SK-N-SH treated with all-trans-retinoic acid at 6 μM for 48 hours (cell line): Measurements from ENCODE around the gene SBF2.
A peak's percentile ranks its signal among the peaks of the same experiment; 100 is the strongest.

ENCODE experiments used
- ATAC-seq: fragments of 200-7000 bp; cut with Tn5 transposase; 3 replicates; pipeline ENCODE4 v1.9.1; 2020; ENCODE audit warnings: mild to moderate bottlenecking, moderate library complexity
- BACH2 ChIP-seq: fragments of 250-450 bp; sonication (Bioruptor Pico); IDR thresholded peaks from 2 replicates; pipeline ENCODE4 v1.9.0; 2021; ENCODE audit warnings: mild to moderate bottlenecking, borderline replicate concordance
- CSDC2 ChIP-seq: fragments of 250-450 bp; sonication (Bioruptor Pico); IDR thresholded peaks from 2 replicates; pipeline ENCODE4 v1.5.0; 2020; ENCODE audit warnings: mild to moderate bottlenecking, moderate library complexity
- ESRRG ChIP-seq: fragments of 250-450 bp; sonication (Bioruptor Pico); IDR thresholded peaks from 2 replicates; pipeline ENCODE4 v1.6.1; 2021; ENCODE audit warnings: mild to moderate bottlenecking
- PPARA ChIP-seq: fragments of 250-450 bp; sonication (Bioruptor Pico); IDR thresholded peaks from 2 replicates; pipeline ENCODE4 v1.5.0; 2020; ENCODE audit warnings: mild to moderate bottlenecking, borderline replicate concordance
- RARB ChIP-seq: fragments of 250-450 bp; sonication (Bioruptor Pico); IDR thresholded peaks from 2 replicates; pipeline ENCODE4 v1.8.0; 2021; ENCODE audit warnings: mild to moderate bottlenecking, moderate library complexity
- SNAI2 ChIP-seq: fragments of 250-450 bp; sonication (Bioruptor Pico); IDR thresholded peaks from 2 replicates; pipeline ENCODE4 v1.5.0; 2020; ENCODE audit warnings: mild to moderate bottlenecking, moderate library complexity
- TOX ChIP-seq: fragments of 250-450 bp; sonication (Bioruptor Pico); IDR thresholded peaks from 2 replicates; pipeline ENCODE4 v1.8.0; 2021; ENCODE audit warnings: mild to moderate bottlenecking, moderate library complexity, borderline replicate concordance
- ZFP3 ChIP-seq: fragments of 250-450 bp; sonication (Bioruptor Pico); IDR thresholded peaks from 2 replicates; pipeline ENCODE4 v1.5.0; 2020; ENCODE audit warnings: mild to moderate bottlenecking, moderate library complexity
- ZFP30 ChIP-seq: fragments of 450-650 bp; formaldehyde crosslinking; IDR thresholded peaks from 2 replicates; pipeline ENCODE4 v1.5.0; 2022; ENCODE audit warnings: mild to moderate bottlenecking, moderate library complexity
- ZNF565 ChIP-seq: fragments of 450-650 bp; formaldehyde crosslinking; conservative IDR thresholded peaks from 2 replicates; pipeline ENCODE4 v1.5.0; 2020; ENCODE audit warnings: low read depth, mild to moderate bottlenecking, moderate library complexity
- ZNF70 ChIP-seq: fragments of 450-650 bp; formaldehyde crosslinking; IDR thresholded peaks from 2 replicates; pipeline ENCODE4 v1.5.0; 2020; ENCODE audit warnings: mild to moderate bottlenecking, moderate library complexity
- ZNF8 ChIP-seq: fragments of 450-650 bp; formaldehyde crosslinking; IDR thresholded peaks from 2 replicates; pipeline ENCODE4 v1.5.0; 2020; ENCODE audit warnings: mild to moderate bottlenecking, moderate library complexity
- TF ChIP-seq, protein P1 (sequence below): fragments of 250-450 bp; sonication (Bioruptor Pico); IDR thresholded peaks from 2 replicates; pipeline ENCODE4 v1.8.0; 2021; ENCODE audit warnings: low read depth, mild to moderate bottlenecking, moderate library complexity, borderline replicate concordance
- TF ChIP-seq, protein P2 (sequence below): fragments of 250-450 bp; sonication (Bioruptor Pico); IDR thresholded peaks from 2 replicates; pipeline ENCODE4 v1.5.0; 2020; ENCODE audit warnings: mild to moderate bottlenecking, moderate library complexity
- TF ChIP-seq, protein P3 (sequence below): fragments of 250-450 bp; sonication (Bioruptor Pico); IDR thresholded peaks from 2 replicates; pipeline ENCODE4 v1.5.1; 2020; ENCODE audit warnings: low read depth, mild to moderate bottlenecking, moderate library complexity
- TF ChIP-seq, protein P4 (sequence below): fragments of 250-450 bp; sonication (Bioruptor Pico); IDR thresholded peaks from 2 replicates; pipeline ENCODE4 v1.8.0; 2020; ENCODE audit warnings: mild to moderate bottlenecking, moderate library complexity, borderline replicate concordance
- TF ChIP-seq, protein P5 (sequence below): fragments of 250-450 bp; sonication (Bioruptor Pico); IDR thresholded peaks from 2 replicates; pipeline ENCODE4 v1.5.1; 2021; ENCODE audit warnings: mild to moderate bottlenecking, moderate library complexity

The SBF2 gene

DNA sequence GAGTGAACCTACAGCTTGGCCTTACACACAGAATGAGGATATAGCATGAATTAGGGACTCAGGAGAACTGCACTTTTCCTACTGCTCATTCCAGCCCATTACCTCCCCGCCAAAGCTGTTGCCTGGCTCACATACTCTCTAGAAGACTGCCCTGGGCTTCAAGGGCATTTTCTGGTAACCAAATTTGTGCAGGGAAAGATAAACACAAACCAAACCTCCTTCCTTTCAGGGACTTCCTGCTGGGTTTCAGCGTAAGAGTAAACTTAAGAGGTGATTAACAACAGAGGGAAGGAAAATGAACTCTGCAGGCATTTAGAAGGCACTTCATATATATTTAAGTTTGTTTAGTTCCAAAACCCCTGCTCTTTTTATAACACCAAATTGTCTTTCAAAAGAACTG, 435.2 kb downstream of the SBF2 start:
- peak; percentile 19; the same call in 2 of the 3 replicates for ATAC-seq
- TF ChIP-seq, protein P1, sequence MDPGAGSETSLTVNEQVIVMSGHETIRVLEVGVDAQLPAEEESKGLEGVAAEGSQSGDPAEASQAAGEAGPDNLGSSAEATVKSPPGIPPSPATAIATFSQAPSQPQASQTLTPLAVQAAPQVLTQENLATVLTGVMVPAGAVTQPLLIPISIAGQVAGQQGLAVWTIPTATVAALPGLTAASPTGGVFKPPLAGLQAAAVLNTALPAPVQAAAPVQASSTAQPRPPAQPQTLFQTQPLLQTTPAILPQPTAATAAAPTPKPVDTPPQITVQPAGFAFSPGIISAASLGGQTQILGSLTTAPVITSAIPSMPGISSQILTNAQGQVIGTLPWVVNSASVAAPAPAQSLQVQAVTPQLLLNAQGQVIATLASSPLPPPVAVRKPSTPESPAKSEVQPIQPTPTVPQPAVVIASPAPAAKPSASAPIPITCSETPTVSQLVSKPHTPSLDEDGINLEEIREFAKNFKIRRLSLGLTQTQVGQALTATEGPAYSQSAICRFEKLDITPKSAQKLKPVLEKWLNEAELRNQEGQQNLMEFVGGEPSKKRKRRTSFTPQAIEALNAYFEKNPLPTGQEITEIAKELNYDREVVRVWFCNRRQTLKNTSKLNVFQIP (CRISPR knock-in tag) = no peak
- TF ChIP-seq RARB (CRISPR knock-in tag) = no peak
- no peak for TF ChIP-seq TOX
- TF ChIP-seq, all 23 proteins: peak for 0

DNA sequence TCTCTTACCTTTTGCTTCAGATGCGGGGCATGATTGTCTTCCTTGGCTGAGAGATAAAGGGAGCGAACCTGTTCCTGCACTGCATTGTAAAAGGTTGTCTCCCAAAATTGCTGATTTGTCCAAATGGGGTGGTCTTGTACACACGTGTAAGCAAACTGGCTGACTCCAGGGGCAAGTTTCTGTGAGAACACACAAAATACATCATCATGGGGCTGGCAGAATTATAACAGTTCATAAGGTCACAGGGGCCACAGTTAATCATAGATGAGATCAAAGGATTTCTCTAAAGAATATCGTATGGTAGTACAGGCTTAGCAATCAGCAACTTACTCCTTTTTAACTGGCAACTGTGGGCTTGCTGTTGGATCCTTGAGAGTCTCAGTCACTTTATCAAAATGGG, 435.8 kb downstream of the SBF2 start:
- no peak for TF ChIP-seq SNAI2 (CRISPR knock-in tag)
- ATAC-seq = no peak

DNA sequence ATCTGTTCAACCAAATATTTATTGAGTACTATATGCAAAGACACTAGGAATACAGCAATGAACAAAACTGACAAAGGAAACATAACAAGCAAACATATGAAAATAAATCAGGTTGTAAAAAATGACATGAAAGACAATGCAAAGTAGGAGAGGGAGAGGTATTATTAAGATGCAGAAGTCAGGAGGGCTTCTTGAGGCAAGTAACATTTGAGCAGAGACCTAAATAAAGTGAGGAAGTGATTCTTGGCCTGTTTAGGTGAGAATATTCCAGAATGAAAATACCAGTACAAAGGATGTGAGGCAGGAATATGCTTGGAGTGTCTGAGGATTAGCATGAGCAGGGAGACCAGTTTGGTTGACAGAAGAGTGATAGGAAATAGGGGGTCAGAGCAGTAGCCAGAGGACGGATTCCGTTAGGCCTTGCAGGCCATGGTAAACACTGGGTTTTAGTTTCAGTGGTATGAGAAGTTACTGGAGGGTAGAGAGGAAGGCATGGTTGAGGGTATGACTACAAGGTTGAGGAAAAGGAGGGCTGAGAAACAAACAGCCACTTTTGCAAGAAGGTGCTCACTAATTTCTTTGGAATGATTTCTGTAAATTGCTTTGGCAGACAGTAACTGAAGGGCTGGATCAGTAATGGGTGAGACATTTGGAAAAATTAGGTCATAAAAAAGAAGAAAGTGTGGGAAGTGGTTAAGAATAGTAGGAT, 438.3 kb downstream of the SBF2 start:
- no peak for ATAC-seq
- TF ChIP-seq ZNF70 (CRISPR knock-in tag) (no peak), PPARA (no peak), ESRRG (no peak), ZFP30 (CRISPR knock-in tag) (no peak), CSDC2 (no peak), ZFP3 (CRISPR knock-in tag) (no peak), ZNF565 (no peak), BACH2 (CRISPR knock-in tag) (no peak), ZNF8 (CRISPR knock-in tag) (no peak)
- TF ChIP-seq, protein P2, sequence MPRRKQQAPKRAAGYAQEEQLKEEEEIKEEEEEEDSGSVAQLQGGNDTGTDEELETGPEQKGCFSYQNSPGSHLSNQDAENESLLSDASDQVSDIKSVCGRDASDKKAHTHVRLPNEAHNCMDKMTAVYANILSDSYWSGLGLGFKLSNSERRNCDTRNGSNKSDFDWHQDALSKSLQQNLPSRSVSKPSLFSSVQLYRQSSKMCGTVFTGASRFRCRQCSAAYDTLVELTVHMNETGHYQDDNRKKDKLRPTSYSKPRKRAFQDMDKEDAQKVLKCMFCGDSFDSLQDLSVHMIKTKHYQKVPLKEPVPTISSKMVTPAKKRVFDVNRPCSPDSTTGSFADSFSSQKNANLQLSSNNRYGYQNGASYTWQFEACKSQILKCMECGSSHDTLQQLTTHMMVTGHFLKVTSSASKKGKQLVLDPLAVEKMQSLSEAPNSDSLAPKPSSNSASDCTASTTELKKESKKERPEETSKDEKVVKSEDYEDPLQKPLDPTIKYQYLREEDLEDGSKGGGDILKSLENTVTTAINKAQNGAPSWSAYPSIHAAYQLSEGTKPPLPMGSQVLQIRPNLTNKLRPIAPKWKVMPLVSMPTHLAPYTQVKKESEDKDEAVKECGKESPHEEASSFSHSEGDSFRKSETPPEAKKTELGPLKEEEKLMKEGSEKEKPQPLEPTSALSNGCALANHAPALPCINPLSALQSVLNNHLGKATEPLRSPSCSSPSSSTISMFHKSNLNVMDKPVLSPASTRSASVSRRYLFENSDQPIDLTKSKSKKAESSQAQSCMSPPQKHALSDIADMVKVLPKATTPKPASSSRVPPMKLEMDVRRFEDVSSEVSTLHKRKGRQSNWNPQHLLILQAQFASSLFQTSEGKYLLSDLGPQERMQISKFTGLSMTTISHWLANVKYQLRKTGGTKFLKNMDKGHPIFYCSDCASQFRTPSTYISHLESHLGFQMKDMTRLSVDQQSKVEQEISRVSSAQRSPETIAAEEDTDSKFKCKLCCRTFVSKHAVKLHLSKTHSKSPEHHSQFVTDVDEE = no peak
- TF ChIP-seq, protein P1 (CRISPR knock-in tag) = no peak
- TF ChIP-seq, protein P3, sequence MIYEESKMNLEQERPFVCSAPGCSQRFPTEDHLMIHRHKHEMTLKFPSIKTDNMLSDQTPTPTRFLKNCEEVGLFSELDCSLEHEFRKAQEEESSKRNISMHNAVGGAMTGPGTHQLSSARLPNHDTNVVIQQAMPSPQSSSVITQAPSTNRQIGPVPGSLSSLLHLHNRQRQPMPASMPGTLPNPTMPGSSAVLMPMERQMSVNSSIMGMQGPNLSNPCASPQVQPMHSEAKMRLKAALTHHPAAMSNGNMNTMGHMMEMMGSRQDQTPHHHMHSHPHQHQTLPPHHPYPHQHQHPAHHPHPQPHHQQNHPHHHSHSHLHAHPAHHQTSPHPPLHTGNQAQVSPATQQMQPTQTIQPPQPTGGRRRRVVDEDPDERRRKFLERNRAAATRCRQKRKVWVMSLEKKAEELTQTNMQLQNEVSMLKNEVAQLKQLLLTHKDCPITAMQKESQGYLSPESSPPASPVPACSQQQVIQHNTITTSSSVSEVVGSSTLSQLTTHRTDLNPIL (CRISPR knock-in tag) = no peak
- TF ChIP-seq, protein P4, sequence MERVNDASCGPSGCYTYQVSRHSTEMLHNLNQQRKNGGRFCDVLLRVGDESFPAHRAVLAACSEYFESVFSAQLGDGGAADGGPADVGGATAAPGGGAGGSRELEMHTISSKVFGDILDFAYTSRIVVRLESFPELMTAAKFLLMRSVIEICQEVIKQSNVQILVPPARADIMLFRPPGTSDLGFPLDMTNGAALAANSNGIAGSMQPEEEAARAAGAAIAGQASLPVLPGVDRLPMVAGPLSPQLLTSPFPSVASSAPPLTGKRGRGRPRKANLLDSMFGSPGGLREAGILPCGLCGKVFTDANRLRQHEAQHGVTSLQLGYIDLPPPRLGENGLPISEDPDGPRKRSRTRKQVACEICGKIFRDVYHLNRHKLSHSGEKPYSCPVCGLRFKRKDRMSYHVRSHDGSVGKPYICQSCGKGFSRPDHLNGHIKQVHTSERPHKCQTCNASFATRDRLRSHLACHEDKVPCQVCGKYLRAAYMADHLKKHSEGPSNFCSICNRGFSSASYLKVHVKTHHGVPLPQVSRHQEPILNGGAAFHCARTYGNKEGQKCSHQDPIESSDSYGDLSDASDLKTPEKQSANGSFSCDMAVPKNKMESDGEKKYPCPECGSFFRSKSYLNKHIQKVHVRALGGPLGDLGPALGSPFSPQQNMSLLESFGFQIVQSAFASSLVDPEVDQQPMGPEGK (CRISPR knock-in tag) = no peak
- TF ChIP-seq, protein P5, sequence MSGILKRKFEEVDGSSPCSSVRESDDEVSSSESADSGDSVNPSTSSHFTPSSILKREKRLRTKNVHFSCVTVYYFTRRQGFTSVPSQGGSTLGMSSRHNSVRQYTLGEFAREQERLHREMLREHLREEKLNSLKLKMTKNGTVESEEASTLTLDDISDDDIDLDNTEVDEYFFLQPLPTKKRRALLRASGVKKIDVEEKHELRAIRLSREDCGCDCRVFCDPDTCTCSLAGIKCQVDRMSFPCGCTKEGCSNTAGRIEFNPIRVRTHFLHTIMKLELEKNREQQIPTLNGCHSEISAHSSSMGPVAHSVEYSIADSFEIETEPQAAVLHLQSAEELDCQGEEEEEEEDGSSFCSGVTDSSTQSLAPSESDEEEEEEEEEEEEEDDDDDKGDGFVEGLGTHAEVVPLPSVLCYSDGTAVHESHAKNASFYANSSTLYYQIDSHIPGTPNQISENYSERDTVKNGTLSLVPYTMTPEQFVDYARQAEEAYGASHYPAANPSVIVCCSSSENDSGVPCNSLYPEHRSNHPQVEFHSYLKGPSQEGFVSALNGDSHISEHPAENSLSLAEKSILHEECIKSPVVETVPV = no peak
